ENCODE results near the gene TAAR9. TPM values are rescaled to one million over a fixed set of nuclear protein-coding genes. Genes with fewer than 3 reads are reported as not detected.

The TAAR9 gene
- total RNA-seq, 2 donors from 2014 or later = not detected

DNA sequence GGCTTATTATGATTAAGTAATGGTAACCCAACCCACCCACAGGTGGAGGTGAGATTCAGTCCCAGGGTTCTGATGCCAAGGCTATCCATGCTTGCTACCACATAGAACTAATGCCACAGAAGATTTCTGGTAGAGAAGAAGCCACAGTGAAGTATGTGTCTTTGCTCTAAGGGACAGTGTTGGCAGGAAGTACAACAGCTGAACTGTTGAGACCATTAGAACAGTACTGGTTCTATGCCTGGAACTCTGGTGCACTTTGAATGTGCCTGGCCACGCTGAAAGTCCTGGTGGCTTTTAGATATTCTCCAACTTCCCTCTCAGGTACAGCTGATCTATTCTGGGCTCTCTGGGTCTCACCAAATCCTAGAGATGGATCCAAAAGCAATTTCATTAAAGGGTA, 32.9 kb upstream of the TAAR9 start:
- no peak overlapping the region for H3K9ac ChIP-seq (ENCODE audit: extremely low read depth, low read length, poor library complexity, severe bottlenecking)
- WGBS, 2 experiments (ENCODE audit: insufficient coverage in 1 of 2, insufficient read length in 1 of 2) = 83 to 100% methylated on average over 1 of the region's 1 CpG

DNA sequence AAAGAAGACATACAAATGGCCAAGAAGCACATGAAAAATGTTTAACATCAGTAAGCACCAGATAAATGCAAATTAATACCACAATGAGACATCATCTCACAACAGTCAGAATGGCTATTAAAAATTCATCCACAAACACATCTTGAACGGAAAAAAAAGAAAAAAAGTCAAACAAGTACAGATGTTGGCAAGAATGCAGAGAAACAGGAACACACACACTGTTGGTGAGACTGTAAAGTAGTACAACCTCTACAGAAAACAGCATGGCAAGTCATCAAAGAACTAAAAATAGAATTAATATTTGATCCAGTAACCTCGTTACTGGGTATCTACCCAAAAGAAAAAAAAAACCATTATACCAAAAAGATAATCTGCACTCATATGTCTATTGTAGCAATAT, 31.6 kb upstream of the TAAR9 start:
- Histone ChIP-seq H3K9ac (ENCODE audit: extremely low read depth, low read length, poor library complexity, severe bottlenecking) (no peak overlapping the region), H3K36me3 (ENCODE audit: control insufficient read depth, insufficient read depth, low read length) (peaks cover 10% of the 10 kb centered on the region), H3K9me3 (ENCODE audit: control insufficient read depth, low read length) (no peaks in the 10 kb centered on the region), H3K27me3 (ENCODE audit: control insufficient read depth, insufficient read depth, low read length, poor library complexity, severe bottlenecking) (no peaks in the 10 kb centered on the region), H3K4me1 (ENCODE audit: control insufficient read depth, insufficient read depth, low read length) (no peaks in the 10 kb centered on the region), H3K4me3 (ENCODE audit: low read length) (no peak overlapping the region), H3K27ac (ENCODE audit: low read depth, low read length) (no peak overlapping the region)
- TF ChIP-seq CTCF (conservative IDR thresholded peaks at IDR 0.05) = no peak
- H3K4me3 Mint-ChIP-seq = no peak overlapping the region
- no peak overlapping the region for H3K27ac Mint-ChIP-seq
- H3K4me1 Mint-ChIP-seq = peaks cover 19% of the 10 kb centered on the region
- WGBS, 2 experiments (ENCODE audit: insufficient coverage in 1 of 2, insufficient read length in 1 of 2) = 92 to 100% methylated on average over 1 to 2 of the region's 2 CpGs
- DNase-seq = no peak
- H3K9me3 Mint-ChIP-seq = no peaks in the 10 kb centered on the region
- H3K36me3 Mint-ChIP-seq (ENCODE audit: low read depth) = peaks cover 21% of the 10 kb centered on the region
- H3K27me3 Mint-ChIP-seq (ENCODE audit: insufficient read depth) = no peaks in the 10 kb centered on the region

More for the DNA sequence above, 32.9 kb upstream of the TAAR9 start:
- Histone ChIP-seq H3K27me3 (ENCODE audit: control insufficient read depth, insufficient read depth, low read length, poor library complexity, severe bottlenecking) (no peaks in the 10 kb centered on the region), H3K27ac (ENCODE audit: low read depth, low read length) (no peak overlapping the region), H3K36me3 (ENCODE audit: control insufficient read depth, insufficient read depth, low read length) (peaks cover 19% of the 10 kb centered on the region), H3K9me3 (ENCODE audit: control insufficient read depth, low read length) (no peaks in the 10 kb centered on the region), H3K4me1 (ENCODE audit: control insufficient read depth, insufficient read depth, low read length) (no peaks in the 10 kb centered on the region), H3K4me3 (ENCODE audit: low read length) (no peak overlapping the region)
- Mint-ChIP-seq H3K4me3 (no peak overlapping the region), H3K9me3 (no peaks in the 10 kb centered on the region), H3K27me3 (ENCODE audit: insufficient read depth) (no peaks in the 10 kb centered on the region), H3K36me3 (ENCODE audit: low read depth) (peaks cover 28% of the 10 kb centered on the region), H3K27ac (no peak overlapping the region), H3K4me1 (peaks cover 11% of the 10 kb centered on the region)
- TF ChIP-seq CTCF (conservative IDR thresholded peaks at IDR 0.05) = no peak
- no peak for DNase-seq

DNA sequence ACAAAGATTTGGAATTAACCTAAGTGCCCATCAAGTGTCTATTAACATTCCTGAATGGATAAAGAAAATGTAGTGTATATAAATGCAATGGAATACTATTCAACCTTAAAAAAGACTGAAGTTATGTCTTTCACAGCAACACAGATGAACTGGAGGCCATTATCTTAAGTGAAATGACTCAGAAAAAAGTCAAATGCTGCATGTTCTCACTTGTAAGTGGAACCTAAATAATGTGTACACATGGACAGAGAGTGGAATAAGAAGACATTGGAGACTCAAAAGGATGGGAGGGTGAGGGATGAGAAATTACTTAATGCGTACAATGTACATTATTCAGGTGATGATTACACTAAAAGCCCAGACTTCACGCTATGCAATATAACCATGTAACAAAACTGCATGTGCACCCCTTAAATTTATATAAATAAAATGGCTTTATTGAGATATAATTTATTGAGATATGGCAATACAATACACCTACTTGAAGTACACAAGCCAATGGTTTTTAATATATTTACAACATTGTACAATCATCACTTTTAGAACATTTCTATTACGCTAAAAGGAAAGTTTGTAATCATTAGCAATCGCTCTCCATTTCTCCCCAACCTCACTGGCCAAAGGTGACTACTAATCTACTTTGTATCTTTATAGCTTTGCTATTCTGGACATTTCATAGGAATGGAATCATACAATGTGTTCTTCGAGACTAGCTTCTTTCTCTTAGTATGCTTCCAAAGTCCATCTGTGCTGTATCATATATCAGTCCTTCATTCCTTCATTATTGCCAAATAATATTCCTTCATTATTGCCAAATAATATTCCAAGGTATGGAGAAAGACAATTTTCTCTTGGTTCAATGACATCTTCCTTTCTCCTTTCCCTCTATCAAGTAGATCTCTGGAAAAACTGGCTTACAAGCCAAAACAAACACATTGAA, 30.9 kb upstream of the TAAR9 start:
- no peak overlapping the region for H3K4me3 Mint-ChIP-seq
- H3K27ac Mint-ChIP-seq = no peak overlapping the region
- Histone ChIP-seq H3K9me3 (ENCODE audit: control insufficient read depth, low read length) (no peaks in the 10 kb centered on the region), H3K4me3 (ENCODE audit: low read length) (no peak overlapping the region), H3K36me3 (ENCODE audit: control insufficient read depth, insufficient read depth, low read length) (peaks cover 3% of the 10 kb centered on the region), H3K9ac (ENCODE audit: extremely low read depth, low read length, poor library complexity, severe bottlenecking) (no peak overlapping the region), H3K27me3 (ENCODE audit: control insufficient read depth, insufficient read depth, low read length, poor library complexity, severe bottlenecking) (no peaks in the 10 kb centered on the region), H3K27ac (ENCODE audit: low read depth, low read length) (no peak overlapping the region), H3K4me1 (ENCODE audit: control insufficient read depth, insufficient read depth, low read length) (peaks cover 3% of the 10 kb centered on the region)
- H3K9me3 Mint-ChIP-seq = no peaks in the 10 kb centered on the region
- WGBS, 2 experiments (ENCODE audit: insufficient coverage in 1 of 2, insufficient read length in 1 of 2) = 95 to 96% methylated on average over 3 to 5 of the region's 5 CpGs
- no peak for DNase-seq
- peaks cover 14% of the 10 kb centered on the region for H3K36me3 Mint-ChIP-seq (ENCODE audit: low read depth)
- peaks cover 21% of the 10 kb centered on the region for H3K4me1 Mint-ChIP-seq
- no peaks in the 10 kb centered on the region for H3K27me3 Mint-ChIP-seq (ENCODE audit: insufficient read depth)
- TF ChIP-seq CTCF (conservative IDR thresholded peaks at IDR 0.05) = no peak
